ENCODE results near the gene IRGC.

The IRGC gene

DNA sequence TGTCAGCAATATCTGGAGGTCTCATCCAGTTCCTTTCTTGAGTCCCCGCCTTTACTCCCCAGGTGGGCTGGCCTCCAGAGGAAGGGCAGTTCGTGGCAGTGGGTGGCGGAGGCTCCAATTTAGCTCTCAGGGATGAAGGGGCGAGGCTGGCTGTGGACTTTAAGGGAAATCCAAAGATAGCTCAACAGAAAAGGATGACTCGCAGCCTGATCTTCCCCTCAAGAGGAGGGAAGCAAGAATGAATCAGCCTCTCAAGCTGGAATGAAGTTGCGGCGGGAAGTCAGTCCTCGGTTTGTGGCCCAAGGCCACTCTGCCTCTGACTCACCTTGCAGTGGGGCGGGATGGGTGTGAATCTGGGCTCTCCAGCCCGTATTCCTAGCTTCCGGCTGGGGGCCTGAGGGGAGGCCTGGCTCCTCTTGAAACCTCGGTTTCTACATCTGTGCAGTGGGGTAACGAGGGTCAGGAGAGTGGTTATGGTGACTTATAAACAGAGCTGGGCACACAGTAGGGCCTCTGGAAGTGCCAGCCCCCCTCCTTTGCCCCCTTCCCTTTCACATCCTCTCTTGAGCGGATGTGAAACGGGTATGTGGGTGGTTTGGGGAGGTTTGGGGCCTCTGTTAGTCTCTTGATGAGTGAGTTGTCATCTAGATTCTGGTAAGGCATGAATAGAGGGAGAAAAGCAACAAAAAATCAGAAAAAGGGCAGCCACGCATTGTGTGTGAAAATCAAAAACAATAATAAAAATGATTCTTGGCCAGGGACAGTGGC, 49.4 kb downstream of the IRGC start (continued):
- TF ChIP-seq, protein P1, sequence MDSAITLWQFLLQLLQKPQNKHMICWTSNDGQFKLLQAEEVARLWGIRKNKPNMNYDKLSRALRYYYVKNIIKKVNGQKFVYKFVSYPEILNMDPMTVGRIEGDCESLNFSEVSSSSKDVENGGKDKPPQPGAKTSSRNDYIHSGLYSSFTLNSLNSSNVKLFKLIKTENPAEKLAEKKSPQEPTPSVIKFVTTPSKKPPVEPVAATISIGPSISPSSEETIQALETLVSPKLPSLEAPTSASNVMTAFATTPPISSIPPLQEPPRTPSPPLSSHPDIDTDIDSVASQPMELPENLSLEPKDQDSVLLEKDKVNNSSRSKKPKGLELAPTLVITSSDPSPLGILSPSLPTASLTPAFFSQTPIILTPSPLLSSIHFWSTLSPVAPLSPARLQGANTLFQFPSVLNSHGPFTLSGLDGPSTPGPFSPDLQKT (IDR thresholded peaks at IDR 0.05; ENCODE audit: borderline replicate concordance, low read depth, low read length), result no peak
- no peak for TF ChIP-seq ZNF473 (tag by site-specific recombination; IDR thresholded peaks at IDR 0.05)
- no peak for TF ChIP-seq ZNF121 (tag by site-specific recombination; IDR thresholded peaks at IDR 0.05)
- TF ChIP-seq, protein P2, sequence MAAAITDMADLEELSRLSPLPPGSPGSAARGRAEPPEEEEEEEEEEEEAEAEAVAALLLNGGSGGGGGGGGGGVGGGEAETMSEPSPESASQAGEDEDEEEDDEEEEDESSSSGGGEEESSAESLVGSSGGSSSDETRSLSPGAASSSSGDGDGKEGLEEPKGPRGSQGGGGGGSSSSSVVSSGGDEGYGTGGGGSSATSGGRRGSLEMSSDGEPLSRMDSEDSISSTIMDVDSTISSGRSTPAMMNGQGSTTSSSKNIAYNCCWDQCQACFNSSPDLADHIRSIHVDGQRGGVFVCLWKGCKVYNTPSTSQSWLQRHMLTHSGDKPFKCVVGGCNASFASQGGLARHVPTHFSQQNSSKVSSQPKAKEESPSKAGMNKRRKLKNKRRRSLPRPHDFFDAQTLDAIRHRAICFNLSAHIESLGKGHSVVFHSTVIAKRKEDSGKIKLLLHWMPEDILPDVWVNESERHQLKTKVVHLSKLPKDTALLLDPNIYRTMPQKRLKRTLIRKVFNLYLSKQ (tag by site-specific recombination; IDR thresholded peaks at IDR 0.05; ENCODE audit: borderline replicate concordance), result no peak
- no peak for TF ChIP-seq ZNF37A (tag by site-specific recombination; IDR thresholded peaks at IDR 0.05)
- TF ChIP-seq HOXC10 (CRISPR knock-in tag; IDR thresholded peaks at IDR 0.05), result no peak
- TF ChIP-seq, protein P3, sequence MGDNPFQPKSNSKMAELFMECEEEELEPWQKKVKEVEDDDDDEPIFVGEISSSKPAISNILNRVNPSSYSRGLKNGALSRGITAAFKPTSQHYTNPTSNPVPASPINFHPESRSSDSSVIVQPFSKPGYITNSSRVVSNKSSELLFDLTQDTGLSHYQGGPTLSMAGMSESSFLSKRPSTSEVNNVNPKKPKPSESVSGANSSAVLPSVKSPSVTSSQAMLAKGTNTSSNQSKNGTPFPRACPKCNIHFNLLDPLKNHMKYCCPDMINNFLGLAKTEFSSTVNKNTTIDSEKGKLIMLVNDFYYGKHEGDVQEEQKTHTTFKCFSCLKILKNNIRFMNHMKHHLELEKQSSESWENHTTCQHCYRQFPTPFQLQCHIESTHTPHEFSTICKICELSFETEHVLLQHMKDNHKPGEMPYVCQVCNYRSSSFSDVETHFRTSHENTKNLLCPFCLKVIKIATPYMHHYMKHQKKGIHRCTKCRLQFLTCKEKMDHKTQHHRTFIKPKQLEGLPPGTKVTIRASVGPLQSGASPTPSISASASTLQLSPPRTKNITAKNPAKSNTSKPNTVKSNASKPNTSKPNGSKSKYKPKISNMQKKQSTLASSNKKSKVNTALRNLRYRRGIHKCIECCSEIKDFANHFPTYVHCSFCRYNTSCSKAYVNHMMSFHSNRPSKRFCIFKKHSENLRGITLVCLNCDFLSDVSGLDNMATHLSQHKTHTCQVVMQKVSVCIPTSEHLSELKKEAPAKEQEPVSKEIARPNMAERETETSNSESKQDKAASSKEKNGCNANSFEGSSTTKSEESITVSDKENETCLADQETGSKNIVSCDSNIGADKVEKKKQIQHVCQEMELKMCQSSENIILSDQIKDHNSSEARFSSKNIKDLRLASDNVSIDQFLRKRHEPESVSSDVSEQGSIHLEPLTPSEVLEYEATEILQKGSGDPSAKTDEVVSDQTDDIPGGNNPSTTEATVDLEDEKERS (tag by site-specific recombination; IDR thresholded peaks at IDR 0.05), result no peak; the same call in 1 of the 2 replicates
- peak; percentile 23; the same call in 1 of the 2 replicates for TF ChIP-seq RBAK (tag by site-specific recombination; IDR thresholded peaks at IDR 0.05)
- peak; percentile 68 for TF ChIP-seq KLF1 (tag by site-specific recombination; IDR thresholded peaks at IDR 0.05)
- TF ChIP-seq, protein P4, sequence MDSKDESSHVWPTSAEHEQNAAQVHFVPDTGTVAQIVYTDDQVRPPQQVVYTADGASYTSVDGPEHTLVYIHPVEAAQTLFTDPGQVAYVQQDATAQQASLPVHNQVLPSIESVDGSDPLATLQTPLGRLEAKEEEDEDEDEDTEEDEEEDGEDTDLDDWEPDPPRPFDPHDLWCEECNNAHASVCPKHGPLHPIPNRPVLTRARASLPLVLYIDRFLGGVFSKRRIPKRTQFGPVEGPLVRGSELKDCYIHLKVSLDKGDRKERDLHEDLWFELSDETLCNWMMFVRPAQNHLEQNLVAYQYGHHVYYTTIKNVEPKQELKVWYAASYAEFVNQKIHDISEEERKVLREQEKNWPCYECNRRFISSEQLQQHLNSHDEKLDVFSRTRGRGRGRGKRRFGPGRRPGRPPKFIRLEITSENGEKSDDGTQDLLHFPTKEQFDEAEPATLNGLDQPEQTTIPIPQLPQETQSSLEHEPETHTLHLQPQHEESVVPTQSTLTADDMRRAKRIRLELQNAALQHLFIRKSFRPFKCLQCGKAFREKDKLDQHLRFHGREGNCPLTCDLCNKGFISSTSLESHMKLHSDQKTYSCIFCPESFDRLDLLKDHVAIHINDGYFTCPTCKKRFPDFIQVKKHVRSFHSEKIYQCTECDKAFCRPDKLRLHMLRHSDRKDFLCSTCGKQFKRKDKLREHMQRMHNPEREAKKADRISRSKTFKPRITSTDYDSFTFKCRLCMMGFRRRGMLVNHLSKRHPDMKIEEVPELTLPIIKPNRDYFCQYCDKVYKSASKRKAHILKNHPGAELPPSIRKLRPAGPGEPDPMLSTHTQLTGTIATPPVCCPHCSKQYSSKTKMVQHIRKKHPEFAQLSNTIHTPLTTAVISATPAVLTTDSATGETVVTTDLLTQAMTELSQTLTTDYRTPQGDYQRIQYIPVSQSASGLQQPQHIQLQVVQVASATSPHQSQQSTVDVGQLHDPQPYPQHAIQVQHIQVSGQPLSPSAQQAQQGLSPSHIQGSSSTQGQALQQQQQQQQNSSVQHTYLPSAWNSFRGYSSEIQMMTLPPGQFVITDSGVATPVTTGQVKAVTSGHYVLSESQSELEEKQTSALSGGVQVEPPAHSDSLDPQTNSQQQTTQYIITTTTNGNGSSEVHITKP (tag by site-specific recombination; IDR thresholded peaks at IDR 0.05), result peak; percentile 84
- no peak for TF ChIP-seq ZNF76 (tag by site-specific recombination; IDR thresholded peaks at IDR 0.05; ENCODE audit: borderline replicate concordance, low read depth)
- TF ChIP-seq ZIC2 (tag by site-specific recombination; IDR thresholded peaks at IDR 0.05), result peak; percentile 80
- TF ChIP-seq, protein P5, sequence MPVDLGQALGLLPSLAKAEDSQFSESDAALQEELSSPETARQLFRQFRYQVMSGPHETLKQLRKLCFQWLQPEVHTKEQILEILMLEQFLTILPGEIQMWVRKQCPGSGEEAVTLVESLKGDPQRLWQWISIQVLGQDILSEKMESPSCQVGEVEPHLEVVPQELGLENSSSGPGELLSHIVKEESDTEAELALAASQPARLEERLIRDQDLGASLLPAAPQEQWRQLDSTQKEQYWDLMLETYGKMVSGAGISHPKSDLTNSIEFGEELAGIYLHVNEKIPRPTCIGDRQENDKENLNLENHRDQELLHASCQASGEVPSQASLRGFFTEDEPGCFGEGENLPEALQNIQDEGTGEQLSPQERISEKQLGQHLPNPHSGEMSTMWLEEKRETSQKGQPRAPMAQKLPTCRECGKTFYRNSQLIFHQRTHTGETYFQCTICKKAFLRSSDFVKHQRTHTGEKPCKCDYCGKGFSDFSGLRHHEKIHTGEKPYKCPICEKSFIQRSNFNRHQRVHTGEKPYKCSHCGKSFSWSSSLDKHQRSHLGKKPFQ (tag by site-specific recombination; IDR thresholded peaks at IDR 0.05), result peak; percentile 43; the same call in 1 of the 2 replicates
- no peak for TF ChIP-seq ZNF350 (tag by site-specific recombination; IDR thresholded peaks at IDR 0.05)
- no peak for TF ChIP-seq ZNF624 (tag by site-specific recombination; IDR thresholded peaks at IDR 0.05)
- TF ChIP-seq, protein P6, sequence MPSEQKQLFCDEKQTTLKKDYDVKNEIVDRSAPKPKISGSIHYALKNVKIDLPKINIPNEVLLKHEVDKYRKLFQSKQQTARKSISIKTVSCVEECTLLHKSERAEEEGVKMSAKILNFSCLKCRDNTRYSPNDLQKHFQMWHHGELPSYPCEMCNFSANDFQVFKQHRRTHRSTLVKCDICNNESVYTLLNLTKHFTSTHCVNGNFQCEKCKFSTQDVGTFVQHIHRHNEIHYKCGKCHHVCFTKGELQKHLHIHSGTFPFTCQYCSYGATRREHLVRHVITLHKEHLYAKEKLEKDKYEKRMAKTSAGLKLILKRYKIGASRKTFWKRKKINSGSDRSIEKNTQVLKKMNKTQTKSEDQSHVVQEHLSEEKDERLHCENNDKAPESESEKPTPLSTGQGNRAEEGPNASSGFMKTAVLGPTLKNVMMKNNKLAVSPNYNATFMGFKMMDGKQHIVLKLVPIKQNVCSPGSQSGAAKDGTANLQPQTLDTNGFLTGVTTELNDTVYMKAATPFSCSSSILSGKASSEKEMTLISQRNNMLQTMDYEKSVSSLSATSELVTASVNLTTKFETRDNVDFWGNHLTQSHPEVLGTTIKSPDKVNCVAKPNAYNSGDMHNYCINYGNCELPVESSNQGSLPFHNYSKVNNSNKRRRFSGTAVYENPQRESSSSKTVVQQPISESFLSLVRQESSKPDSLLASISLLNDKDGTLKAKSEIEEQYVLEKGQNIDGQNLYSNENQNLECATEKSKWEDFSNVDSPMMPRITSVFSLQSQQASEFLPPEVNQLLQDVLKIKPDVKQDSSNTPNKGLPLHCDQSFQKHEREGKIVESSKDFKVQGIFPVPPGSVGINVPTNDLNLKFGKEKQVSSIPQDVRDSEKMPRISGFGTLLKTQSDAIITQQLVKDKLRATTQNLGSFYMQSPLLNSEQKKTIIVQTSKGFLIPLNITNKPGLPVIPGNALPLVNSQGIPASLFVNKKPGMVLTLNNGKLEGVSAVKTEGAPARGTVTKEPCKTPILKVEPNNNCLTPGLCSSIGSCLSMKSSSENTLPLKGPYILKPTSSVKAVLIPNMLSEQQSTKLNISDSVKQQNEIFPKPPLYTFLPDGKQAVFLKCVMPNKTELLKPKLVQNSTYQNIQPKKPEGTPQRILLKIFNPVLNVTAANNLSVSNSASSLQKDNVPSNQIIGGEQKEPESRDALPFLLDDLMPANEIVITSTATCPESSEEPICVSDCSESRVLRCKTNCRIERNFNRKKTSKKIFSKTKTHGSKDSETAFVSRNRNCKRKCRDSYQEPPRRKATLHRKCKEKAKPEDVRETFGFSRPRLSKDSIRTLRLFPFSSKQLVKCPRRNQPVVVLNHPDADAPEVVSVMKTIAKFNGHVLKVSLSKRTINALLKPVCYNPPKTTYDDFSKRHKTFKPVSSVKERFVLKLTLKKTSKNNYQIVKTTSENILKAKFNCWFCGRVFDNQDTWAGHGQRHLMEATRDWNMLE (tag by site-specific recombination; conservative IDR thresholded peaks at IDR 0.05; ENCODE audit: low read depth), result no peak
- TF ChIP-seq ZFP37 (tag by site-specific recombination; IDR thresholded peaks at IDR 0.05), result peak; percentile 75; the same call in 1 of the 2 replicates
- TF ChIP-seq ZSCAN16 (tag by site-specific recombination; IDR thresholded peaks at IDR 0.05), result no peak
- TF ChIP-seq, protein P7, sequence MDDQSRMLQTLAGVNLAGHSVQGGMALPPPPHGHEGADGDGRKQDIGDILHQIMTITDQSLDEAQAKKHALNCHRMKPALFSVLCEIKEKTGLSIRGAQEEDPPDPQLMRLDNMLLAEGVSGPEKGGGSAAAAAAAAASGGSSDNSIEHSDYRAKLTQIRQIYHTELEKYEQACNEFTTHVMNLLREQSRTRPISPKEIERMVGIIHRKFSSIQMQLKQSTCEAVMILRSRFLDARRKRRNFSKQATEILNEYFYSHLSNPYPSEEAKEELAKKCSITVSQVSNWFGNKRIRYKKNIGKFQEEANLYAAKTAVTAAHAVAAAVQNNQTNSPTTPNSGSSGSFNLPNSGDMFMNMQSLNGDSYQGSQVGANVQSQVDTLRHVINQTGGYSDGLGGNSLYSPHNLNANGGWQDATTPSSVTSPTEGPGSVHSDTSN (CRISPR knock-in tag; IDR thresholded peaks at IDR 0.05), result no peak
- TF ChIP-seq ZBTB7A (tag by site-specific recombination; IDR thresholded peaks at IDR 0.05; ENCODE audit: low read depth), result no peak
- TF ChIP-seq ZNF311 (tag by site-specific recombination; IDR thresholded peaks at IDR 0.05; ENCODE audit: borderline replicate concordance), result no peak
